HEK293 (cell line): ENCODE results near the gene TBX4.

ENCODE experiments used
- CTCF ChIP-seq: fragments of 450-650 bp; formaldehyde crosslinking; IDR thresholded peaks from 2 replicates; pipeline ENCODE4 v1.5.1; 2016; ENCODE audit warnings: missing biosample characterization, missing genetic modification characterization
- PRDM4 ChIP-seq: fragments of 450-650 bp; formaldehyde crosslinking; IDR thresholded peaks from 2 replicates; pipeline ENCODE4 v1.5.1; 2017; ENCODE audit warnings: missing biosample characterization, missing genetic modification characterization
- YY1 ChIP-seq: fragments of 450-650 bp; formaldehyde crosslinking; IDR thresholded peaks from 2 replicates; pipeline ENCODE4 v1.5.1; 2018; ENCODE audit warnings: missing biosample characterization, missing genetic modification characterization
- ZBTB49 ChIP-seq: fragments of 450-650 bp; formaldehyde crosslinking; IDR thresholded peaks from 2 replicates; pipeline ENCODE4 v1.5.1; 2016; ENCODE audit warnings: missing biosample characterization, missing genetic modification characterization, low read depth
- ZNF26 ChIP-seq: fragments of 450-650 bp; formaldehyde crosslinking; IDR thresholded peaks from 2 replicates; pipeline ENCODE4 v1.5.1; 2016; ENCODE audit warnings: missing biosample characterization, missing genetic modification characterization
- ZNF280D ChIP-seq: fragments of 450-650 bp; formaldehyde crosslinking; IDR thresholded peaks from 2 replicates; pipeline ENCODE4 v1.5.1; 2016; ENCODE audit warnings: missing biosample characterization, missing genetic modification characterization
- ZNF747 ChIP-seq: fragments of 450-650 bp; formaldehyde crosslinking; IDR thresholded peaks from 2 replicates; pipeline ENCODE4 v1.5.1; 2016; ENCODE audit warnings: missing biosample characterization, missing genetic modification characterization
- ZSCAN30 ChIP-seq: fragments of 450-650 bp; IDR thresholded peaks from 2 replicates; pipeline ENCODE4 v1.5.1; 2018; ENCODE audit warnings: missing biosample characterization, mild to moderate bottlenecking, missing genetic modification characterization, moderate library complexity

- TF ChIP-seq ZSCAN30 (tag by site-specific recombination) (no peak), CTCF (no peak), ZNF747 (tag by site-specific recombination) (no peak), ZNF26 (tag by site-specific recombination) (no peak), PRDM4 (no peak), ZNF280D (tag by site-specific recombination) (no peak), ZBTB49 (tag by site-specific recombination) (no peak), YY1 (tag by site-specific recombination) (no peak)
These were observed 31.4 kb upstream of the TBX4 start for GRCh38 chr17:61420745-61421398.
